Measurements from ENCODE around the gene STUM.
"Not testable (repeated sequence)": the region's sequence is repeated elsewhere in the genome, so short reads cannot be mapped to it uniquely, and the experiment has no call there.

Gene STUM

GRCh38 chr1:226584164-226584563 lies 35.6 kb downstream of the STUM start:
- DNase-seq, result no peak

- DNase-seq, result no peak
Observed at GRCh38 chr1:226586116-226586515, 37.6 kb downstream of the STUM start.

GRCh38 chr1:226586650-226587422 lies 38.3 kb downstream of the STUM start:
- no peak for DNase-seq

GRCh38 chr1:226588484-226588883 lies 39.9 kb downstream of the STUM start:
- DNase-seq, result no peak

- no peak for DNase-seq
Observed at GRCh38 chr1:226589008-226589733, 40.6 kb downstream of the STUM start.

GRCh38 chr1:226590614-226591013 lies 42.0 kb downstream of the STUM start:
- no peak for DNase-seq

GRCh38 chr1:226593541-226593940 lies 45.0 kb downstream of the STUM start:
- DNase-seq, result no peak

GRCh38 chr1:226596531-226597165 lies 48.1 kb downstream of the STUM start:
- DNase-seq, result no peak

- DNase-seq, result no peak
Observed at GRCh38 chr1:226597616-226598454, 49.3 kb downstream of the STUM start.

- DNase-seq, result no peak
Observed at GRCh38 chr1:226598455-226598849, 49.9 kb downstream of the STUM start.

- DNase-seq, result not testable (repeated sequence)
Observed at GRCh38 chr1:226598955-226599354, 50.4 kb downstream of the STUM start.

- no peak for DNase-seq
Observed at GRCh38 chr1:226599636-226600238, 51.2 kb downstream of the STUM start.

- DNase-seq, result no peak
Observed at GRCh38 chr1:226600254-226600653, 51.7 kb downstream of the STUM start.

- DNase-seq, result no peak
Observed at GRCh38 chr1:226601456-226601855, 52.9 kb downstream of the STUM start.

GRCh38 chr1:226602186-226603021 lies 53.8 kb downstream of the STUM start:
- DNase-seq, result no peak

- no peak for DNase-seq
Observed at GRCh38 chr1:226603022-226603857, 54.7 kb downstream of the STUM start.

GRCh38 chr1:226603858-226604559 lies 55.4 kb downstream of the STUM start:
- no peak for DNase-seq

- DNase-seq, result no peak
Observed at GRCh38 chr1:226604560-226605317, 56.2 kb downstream of the STUM start.

GRCh38 chr1:226605318-226605950 lies 56.9 kb downstream of the STUM start:
- DNase-seq, result no peak
